ENCODE data around the gene NEU2. TPM values are rescaled to one million over a fixed set of nuclear protein-coding genes. Genes with fewer than 3 reads are reported as not detected.

The NEU2 gene
- total and polyA plus RNA-seq, 10 of the 15 experiments (the other 5 are each of a cell fraction or from before 2014, with no cell fraction given): not detected

DNA sequence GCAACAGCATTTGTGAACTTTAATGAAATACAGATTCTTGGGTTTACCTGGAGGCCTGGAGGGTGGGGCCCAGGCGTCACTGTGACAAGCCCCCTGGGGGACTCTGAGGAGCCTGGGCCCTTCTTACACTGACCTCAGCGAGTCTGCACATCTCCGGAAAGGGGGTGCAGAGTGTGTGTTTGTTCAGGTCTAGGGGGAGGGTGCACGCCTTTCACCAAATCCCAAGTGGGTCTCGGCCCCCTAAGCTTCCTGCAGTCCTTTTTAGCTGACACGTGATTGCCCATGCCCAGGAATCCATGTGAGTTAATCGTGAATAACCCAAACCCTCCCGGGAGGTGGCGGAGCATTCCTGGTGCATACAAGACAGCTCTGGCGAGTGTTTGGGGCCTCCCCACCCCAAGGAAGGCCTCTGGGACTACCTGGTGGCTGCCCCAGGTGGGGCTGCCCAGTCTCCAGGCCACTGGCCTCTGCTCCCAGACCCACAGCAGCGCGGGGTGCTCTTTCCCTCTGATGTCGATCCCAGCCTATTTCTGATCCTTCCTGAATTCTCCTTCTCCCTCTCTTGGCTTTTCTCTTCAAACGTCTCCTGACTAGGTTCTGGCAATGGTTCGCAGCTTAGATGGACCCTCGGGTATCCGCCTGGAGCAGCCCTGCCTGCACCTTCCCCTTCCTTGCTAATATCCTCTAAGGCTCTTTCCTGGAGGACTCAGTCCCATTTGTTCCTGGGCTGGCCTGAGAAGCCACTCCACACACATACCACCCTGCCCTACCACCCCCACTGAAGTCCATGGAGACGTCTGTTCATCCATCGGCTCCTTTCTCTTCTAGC is 29.4 kb upstream of the NEU2 start (continued):
- TF ChIP-seq EGR1 (IDR thresholded peaks at IDR 0.05; ENCODE audit: borderline replicate concordance in 1 of 2, low read depth in 2 of 2, low read length in 2 of 2) (no peak), POLR2AphosphoS5 (IDR thresholded peaks at IDR 0.05; ENCODE audit: low read length) (no peak), RBBP5 (conservative IDR thresholded peaks at IDR 0.05) (no peak), BHLHE40 (IDR thresholded peaks at IDR 0.05; ENCODE audit: borderline replicate concordance in 1 of 2, low read depth in 2 of 2, low read length in 1 of 2) (no peak)
- TF ChIP-seq, protein P1, sequence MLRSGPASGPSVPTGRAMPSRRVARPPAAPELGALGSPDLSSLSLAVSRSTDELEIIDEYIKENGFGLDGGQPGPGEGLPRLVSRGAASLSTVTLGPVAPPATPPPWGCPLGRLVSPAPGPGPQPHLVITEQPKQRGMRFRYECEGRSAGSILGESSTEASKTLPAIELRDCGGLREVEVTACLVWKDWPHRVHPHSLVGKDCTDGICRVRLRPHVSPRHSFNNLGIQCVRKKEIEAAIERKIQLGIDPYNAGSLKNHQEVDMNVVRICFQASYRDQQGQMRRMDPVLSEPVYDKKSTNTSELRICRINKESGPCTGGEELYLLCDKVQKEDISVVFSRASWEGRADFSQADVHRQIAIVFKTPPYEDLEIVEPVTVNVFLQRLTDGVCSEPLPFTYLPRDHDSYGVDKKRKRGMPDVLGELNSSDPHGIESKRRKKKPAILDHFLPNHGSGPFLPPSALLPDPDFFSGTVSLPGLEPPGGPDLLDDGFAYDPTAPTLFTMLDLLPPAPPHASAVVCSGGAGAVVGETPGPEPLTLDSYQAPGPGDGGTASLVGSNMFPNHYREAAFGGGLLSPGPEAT (IDR thresholded peaks at IDR 0.05; ENCODE audit: low read depth): no peak
- TF ChIP-seq, protein P2, sequence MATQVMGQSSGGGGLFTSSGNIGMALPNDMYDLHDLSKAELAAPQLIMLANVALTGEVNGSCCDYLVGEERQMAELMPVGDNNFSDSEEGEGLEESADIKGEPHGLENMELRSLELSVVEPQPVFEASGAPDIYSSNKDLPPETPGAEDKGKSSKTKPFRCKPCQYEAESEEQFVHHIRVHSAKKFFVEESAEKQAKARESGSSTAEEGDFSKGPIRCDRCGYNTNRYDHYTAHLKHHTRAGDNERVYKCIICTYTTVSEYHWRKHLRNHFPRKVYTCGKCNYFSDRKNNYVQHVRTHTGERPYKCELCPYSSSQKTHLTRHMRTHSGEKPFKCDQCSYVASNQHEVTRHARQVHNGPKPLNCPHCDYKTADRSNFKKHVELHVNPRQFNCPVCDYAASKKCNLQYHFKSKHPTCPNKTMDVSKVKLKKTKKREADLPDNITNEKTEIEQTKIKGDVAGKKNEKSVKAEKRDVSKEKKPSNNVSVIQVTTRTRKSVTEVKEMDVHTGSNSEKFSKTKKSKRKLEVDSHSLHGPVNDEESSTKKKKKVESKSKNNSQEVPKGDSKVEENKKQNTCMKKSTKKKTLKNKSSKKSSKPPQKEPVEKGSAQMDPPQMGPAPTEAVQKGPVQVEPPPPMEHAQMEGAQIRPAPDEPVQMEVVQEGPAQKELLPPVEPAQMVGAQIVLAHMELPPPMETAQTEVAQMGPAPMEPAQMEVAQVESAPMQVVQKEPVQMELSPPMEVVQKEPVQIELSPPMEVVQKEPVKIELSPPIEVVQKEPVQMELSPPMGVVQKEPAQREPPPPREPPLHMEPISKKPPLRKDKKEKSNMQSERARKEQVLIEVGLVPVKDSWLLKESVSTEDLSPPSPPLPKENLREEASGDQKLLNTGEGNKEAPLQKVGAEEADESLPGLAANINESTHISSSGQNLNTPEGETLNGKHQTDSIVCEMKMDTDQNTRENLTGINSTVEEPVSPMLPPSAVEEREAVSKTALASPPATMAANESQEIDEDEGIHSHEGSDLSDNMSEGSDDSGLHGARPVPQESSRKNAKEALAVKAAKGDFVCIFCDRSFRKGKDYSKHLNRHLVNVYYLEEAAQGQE (IDR thresholded peaks at IDR 0.05; ENCODE audit: low read depth, low read length): no peak
- TF ChIP-seq, protein P3, sequence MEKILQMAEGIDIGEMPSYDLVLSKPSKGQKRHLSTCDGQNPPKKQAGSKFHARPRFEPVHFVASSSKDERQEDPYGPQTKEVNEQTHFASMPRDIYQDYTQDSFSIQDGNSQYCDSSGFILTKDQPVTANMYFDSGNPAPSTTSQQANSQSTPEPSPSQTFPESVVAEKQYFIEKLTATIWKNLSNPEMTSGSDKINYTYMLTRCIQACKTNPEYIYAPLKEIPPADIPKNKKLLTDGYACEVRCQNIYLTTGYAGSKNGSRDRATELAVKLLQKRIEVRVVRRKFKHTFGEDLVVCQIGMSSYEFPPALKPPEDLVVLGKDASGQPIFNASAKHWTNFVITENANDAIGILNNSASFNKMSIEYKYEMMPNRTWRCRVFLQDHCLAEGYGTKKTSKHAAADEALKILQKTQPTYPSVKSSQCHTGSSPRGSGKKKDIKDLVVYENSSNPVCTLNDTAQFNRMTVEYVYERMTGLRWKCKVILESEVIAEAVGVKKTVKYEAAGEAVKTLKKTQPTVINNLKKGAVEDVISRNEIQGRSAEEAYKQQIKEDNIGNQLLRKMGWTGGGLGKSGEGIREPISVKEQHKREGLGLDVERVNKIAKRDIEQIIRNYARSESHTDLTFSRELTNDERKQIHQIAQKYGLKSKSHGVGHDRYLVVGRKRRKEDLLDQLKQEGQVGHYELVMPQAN (conservative IDR thresholded peaks at IDR 0.05): no peak
- TF ChIP-seq, protein P4, sequence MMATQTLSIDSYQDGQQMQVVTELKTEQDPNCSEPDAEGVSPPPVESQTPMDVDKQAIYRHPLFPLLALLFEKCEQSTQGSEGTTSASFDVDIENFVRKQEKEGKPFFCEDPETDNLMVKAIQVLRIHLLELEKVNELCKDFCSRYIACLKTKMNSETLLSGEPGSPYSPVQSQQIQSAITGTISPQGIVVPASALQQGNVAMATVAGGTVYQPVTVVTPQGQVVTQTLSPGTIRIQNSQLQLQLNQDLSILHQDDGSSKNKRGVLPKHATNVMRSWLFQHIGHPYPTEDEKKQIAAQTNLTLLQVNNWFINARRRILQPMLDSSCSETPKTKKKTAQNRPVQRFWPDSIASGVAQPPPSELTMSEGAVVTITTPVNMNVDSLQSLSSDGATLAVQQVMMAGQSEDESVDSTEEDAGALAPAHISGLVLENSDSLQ (IDR thresholded peaks at IDR 0.05): no peak
